ENCODE data around the gene TEAD3. TPM values are rescaled to one million over a fixed set of nuclear protein-coding genes. Genes with fewer than 3 reads are reported as not detected.

The TEAD3 gene
- total RNA-seq, 1 experiment from 2014 or later, result 34.3 TPM

DNA sequence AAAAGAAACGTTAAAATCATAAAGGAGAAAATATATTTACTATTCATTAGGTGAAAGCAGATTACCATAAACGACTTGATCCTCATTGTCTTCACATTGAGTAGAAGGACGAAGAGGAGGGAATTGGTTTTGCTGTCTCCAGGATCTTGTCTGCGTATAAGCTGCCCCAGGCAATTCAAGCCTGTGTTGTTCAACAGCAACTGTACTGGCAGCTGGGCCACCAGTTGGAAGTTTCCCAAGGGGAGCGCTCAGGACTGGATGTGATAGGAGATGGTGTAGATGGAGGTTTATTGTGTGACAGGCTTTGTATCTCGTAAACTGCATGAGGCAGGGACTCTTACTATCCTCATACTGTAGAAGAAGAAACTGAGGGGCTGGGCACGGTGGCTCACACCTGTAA, 48.7 kb downstream of the TEAD3 start:
- ChIA-PET CTCF (interaction anchor here (1.2 to 8.9 kb wide), 5 partner anchors 20 to 154 kb away, joined by 3 to 157 read pairs (median 11); partner anchors contain the start of gene PPARD), POLR2A (interaction anchor here (1.0 to 1.1 kb wide), 2 partner anchors 11 to 106 kb away, joined by 3 read pairs; partner anchors contain the start of gene PPARD)
- no peak overlapping the region for H3K27ac Mint-ChIP-seq
- ATAC-seq, result no peak
- peaks cover 17% of the 10 kb centered on the region for H3K4me1 Mint-ChIP-seq
- H3K27me3 Mint-ChIP-seq (ENCODE audit: low read depth), result peaks cover 11% of the 10 kb centered on the region; the same call in 1 of the 2 replicates
- no peaks in the 10 kb centered on the region for H3K36me3 Mint-ChIP-seq
- H3K4me3 Mint-ChIP-seq, result no peak overlapping the region
- no peak for DNase-seq (ENCODE audit: low spot score)
- no peaks in the 10 kb centered on the region for H3K9me3 Mint-ChIP-seq
- TF ChIP-seq USF1 (CRISPR knock-in tag; IDR thresholded peaks at IDR 0.05), result no peak
- TF ChIP-seq JUN (CRISPR knock-in tag; IDR thresholded peaks at IDR 0.05), result no peak

DNA sequence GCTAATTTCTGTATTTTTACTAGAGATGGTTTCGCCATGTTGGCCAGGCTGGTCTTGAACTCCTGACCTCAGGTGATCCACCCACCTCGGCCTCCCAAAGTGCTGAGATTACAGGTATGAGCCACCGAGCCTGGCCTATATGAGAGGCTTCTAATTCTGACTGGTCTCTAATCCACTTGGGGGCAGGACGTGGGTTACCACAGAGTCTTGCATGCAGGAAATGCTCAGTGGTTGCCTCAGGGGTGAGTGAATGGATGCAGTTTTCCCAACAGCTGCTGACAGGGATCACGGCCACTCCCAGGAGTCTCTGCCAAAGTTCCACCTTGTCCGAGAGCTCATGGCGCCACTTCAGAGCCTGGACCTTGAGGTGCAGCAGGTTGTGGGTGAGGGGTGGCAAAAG, 51.2 kb downstream of the TEAD3 start:
- POLR2A ChIA-PET, result no interaction called here
- no peak overlapping the region for H3K4me3 Mint-ChIP-seq
- H3K9me3 Mint-ChIP-seq, result no peaks in the 10 kb centered on the region
- CTCF ChIA-PET, result interaction anchor here (1.0 to 2.0 kb wide), 2 partner anchors 26 to 104 kb away, joined by 3 to 5 read pairs; partner anchors contain the start of gene PPARD
- DNase-seq (ENCODE audit: low spot score) (no peak), ATAC-seq (no peak)
- H3K36me3 Mint-ChIP-seq, result no peaks in the 10 kb centered on the region
- no peak overlapping the region for H3K27ac Mint-ChIP-seq
- no peaks in the 10 kb centered on the region for H3K4me1 Mint-ChIP-seq
- H3K27me3 Mint-ChIP-seq (ENCODE audit: low read depth), result 0 out of 2 replicates have a peak, but pooled peaks cover 7% of the 10 kb centered on the region
- no peak for TF ChIP-seq ARID4B (CRISPR knock-in tag; IDR thresholded peaks at IDR 0.05; ENCODE audit: borderline replicate concordance)
- TF ChIP-seq, protein P1, sequence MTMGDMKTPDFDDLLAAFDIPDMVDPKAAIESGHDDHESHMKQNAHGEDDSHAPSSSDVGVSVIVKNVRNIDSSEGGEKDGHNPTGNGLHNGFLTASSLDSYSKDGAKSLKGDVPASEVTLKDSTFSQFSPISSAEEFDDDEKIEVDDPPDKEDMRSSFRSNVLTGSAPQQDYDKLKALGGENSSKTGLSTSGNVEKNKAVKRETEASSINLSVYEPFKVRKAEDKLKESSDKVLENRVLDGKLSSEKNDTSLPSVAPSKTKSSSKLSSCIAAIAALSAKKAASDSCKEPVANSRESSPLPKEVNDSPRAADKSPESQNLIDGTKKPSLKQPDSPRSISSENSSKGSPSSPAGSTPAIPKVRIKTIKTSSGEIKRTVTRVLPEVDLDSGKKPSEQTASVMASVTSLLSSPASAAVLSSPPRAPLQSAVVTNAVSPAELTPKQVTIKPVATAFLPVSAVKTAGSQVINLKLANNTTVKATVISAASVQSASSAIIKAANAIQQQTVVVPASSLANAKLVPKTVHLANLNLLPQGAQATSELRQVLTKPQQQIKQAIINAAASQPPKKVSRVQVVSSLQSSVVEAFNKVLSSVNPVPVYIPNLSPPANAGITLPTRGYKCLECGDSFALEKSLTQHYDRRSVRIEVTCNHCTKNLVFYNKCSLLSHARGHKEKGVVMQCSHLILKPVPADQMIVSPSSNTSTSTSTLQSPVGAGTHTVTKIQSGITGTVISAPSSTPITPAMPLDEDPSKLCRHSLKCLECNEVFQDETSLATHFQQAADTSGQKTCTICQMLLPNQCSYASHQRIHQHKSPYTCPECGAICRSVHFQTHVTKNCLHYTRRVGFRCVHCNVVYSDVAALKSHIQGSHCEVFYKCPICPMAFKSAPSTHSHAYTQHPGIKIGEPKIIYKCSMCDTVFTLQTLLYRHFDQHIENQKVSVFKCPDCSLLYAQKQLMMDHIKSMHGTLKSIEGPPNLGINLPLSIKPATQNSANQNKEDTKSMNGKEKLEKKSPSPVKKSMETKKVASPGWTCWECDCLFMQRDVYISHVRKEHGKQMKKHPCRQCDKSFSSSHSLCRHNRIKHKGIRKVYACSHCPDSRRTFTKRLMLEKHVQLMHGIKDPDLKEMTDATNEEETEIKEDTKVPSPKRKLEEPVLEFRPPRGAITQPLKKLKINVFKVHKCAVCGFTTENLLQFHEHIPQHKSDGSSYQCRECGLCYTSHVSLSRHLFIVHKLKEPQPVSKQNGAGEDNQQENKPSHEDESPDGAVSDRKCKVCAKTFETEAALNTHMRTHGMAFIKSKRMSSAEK (CRISPR knock-in tag; IDR thresholded peaks at IDR 0.05; ENCODE audit: borderline replicate concordance), result no peak
- TF ChIP-seq E2F5 (CRISPR knock-in tag; IDR thresholded peaks at IDR 0.05), result no peak
- TF ChIP-seq PRDM15 (CRISPR knock-in tag; IDR thresholded peaks at IDR 0.05), result no peak
- no peak for TF ChIP-seq PRRX2 (CRISPR knock-in tag; IDR thresholded peaks at IDR 0.05)
- TF ChIP-seq TEAD4 (CRISPR knock-in tag; IDR thresholded peaks at IDR 0.05), result no peak
- no peak for TF ChIP-seq ZNF425 (CRISPR knock-in tag; conservative IDR thresholded peaks at IDR 0.05)
- no peak for TF ChIP-seq E2F4 (CRISPR knock-in tag; IDR thresholded peaks at IDR 0.05; ENCODE audit: borderline replicate concordance, low read depth)
- TF ChIP-seq, protein P2, sequence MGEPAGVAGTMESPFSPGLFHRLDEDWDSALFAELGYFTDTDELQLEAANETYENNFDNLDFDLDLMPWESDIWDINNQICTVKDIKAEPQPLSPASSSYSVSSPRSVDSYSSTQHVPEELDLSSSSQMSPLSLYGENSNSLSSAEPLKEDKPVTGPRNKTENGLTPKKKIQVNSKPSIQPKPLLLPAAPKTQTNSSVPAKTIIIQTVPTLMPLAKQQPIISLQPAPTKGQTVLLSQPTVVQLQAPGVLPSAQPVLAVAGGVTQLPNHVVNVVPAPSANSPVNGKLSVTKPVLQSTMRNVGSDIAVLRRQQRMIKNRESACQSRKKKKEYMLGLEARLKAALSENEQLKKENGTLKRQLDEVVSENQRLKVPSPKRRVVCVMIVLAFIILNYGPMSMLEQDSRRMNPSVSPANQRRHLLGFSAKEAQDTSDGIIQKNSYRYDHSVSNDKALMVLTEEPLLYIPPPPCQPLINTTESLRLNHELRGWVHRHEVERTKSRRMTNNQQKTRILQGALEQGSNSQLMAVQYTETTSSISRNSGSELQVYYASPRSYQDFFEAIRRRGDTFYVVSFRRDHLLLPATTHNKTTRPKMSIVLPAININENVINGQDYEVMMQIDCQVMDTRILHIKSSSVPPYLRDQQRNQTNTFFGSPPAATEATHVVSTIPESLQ (CRISPR knock-in tag; IDR thresholded peaks at IDR 0.05), result no peak
- no peak for TF ChIP-seq NR2C2 (CRISPR knock-in tag; IDR thresholded peaks at IDR 0.05)
- no peak for TF ChIP-seq ZBTB21 (CRISPR knock-in tag; IDR thresholded peaks at IDR 0.05; ENCODE audit: borderline replicate concordance)

Data from WTC11 (cell line).